NCI-H2196 (cell line): ENCODE results near the gene FMN1.
"Not testable (repeated sequence)": the region's sequence is repeated elsewhere in the genome, so short reads cannot be mapped to it uniquely, and the experiment has no call there.

ENCODE experiments used
- DNase-seq: peaks from one replicate; lab custom pipeline; 2025; ENCODE audit not compliant: unreplicated experiment; lab: John Stamatoyannopoulos, UW

FMN1 gene

GRCh38 chr15:32870240-32871033, 324.1 kb downstream of the FMN1 start:
- no peak for DNase-seq

- no peak for DNase-seq
These were observed 324.7 kb downstream of the FMN1 start for GRCh38 chr15:32869776-32870175.

GRCh38 chr15:32867313-32867626, 327.2 kb downstream of the FMN1 start:
- DNase-seq = no peak

- no peak for DNase-seq
These were observed 327.8 kb downstream of the FMN1 start for GRCh38 chr15:32866454-32867312.

- DNase-seq = no peak
These were observed 329.7 kb downstream of the FMN1 start for GRCh38 chr15:32864841-32865240.

GRCh38 chr15:32864051-32864450, 330.5 kb downstream of the FMN1 start:
- DNase-seq = no peak

GRCh38 chr15:32861761-32862160, 332.8 kb downstream of the FMN1 start:
- no peak for DNase-seq

GRCh38 chr15:32861174-32861573, 333.3 kb downstream of the FMN1 start:
- DNase-seq = no peak

- DNase-seq = no peak
These were observed 334.5 kb downstream of the FMN1 start for GRCh38 chr15:32859996-32860395.

GRCh38 chr15:32859251-32859650, 335.3 kb downstream of the FMN1 start:
- no peak for DNase-seq

- DNase-seq = no peak
These were observed 336.8 kb downstream of the FMN1 start for GRCh38 chr15:32857732-32858131.

- no peak for DNase-seq
These were observed 337.8 kb downstream of the FMN1 start for GRCh38 chr15:32856753-32857152.

- peak; percentile 3 for DNase-seq
These were observed 338.6 kb downstream of the FMN1 start for GRCh38 chr15:32855942-32856341.

- no peak for DNase-seq
These were observed 340.9 kb downstream of the FMN1 start for GRCh38 chr15:32853592-32853991.

- no peak for DNase-seq
These were observed 341.7 kb downstream of the FMN1 start for GRCh38 chr15:32852771-32853170.

GRCh38 chr15:32852017-32852416, 342.5 kb downstream of the FMN1 start:
- no peak for DNase-seq

- no peak for DNase-seq
These were observed 342.9 kb downstream of the FMN1 start for GRCh38 chr15:32851572-32851971.

GRCh38 chr15:32849769-32850668, 344.5 kb downstream of the FMN1 start:
- no peak for DNase-seq

GRCh38 chr15:32846671-32847070, 347.8 kb downstream of the FMN1 start:
- not testable (repeated sequence) for DNase-seq

- no peak for DNase-seq
These were observed 350.3 kb downstream of the FMN1 start for GRCh38 chr15:32844118-32844711.
